IMR-90 (cell line): ENCODE results near the gene ZNF213. TPM values are rescaled to one million over a fixed set of nuclear protein-coding genes. Genes with fewer than 3 reads are reported as not detected.
A peak's percentile ranks its signal among the peaks of the same experiment; 100 is the strongest.
"Not testable (repeated sequence)": the region's sequence is repeated elsewhere in the genome, so short reads cannot be mapped to it uniquely, and the experiment has no call there.

Source experiments
- ATAC-seq: fragments of 200-7000 bp; cut with Tn5 transposase; 2 replicates; pipeline ENCODE4 v1.9.1; 2020; ENCODE audit warnings: low read depth, mild to moderate bottlenecking, moderate library complexity
- BruUV-seq: library from RNA; stranded (reverse); fragments of 400-500 nt; replicated peaks from 2 replicates; lab custom pipeline; 2021; lab: Mats Ljungman, UMichigan
- CTCF ChIA-PET: fragments of 300-600 bp; formaldehyde crosslinking; extraction: SDS; loops from one replicate; lab custom pipeline; 2021; ENCODE audit warnings: antibody characterized with exemption; lab: Yijun Ruan, JAX
- POLR2A ChIA-PET: fragments of 300-600 bp; sonication (Branson Sonifier 250); formaldehyde crosslinking; loops from one replicate; lab custom pipeline; 2022; ENCODE audit warnings: antibody characterized with exemption; ENCODE audit not compliant: unreplicated experiment; lab: Charles Lee
- DNase-seq: peaks from one replicate; pipeline ENCODE4 v3.0.0; 2013
- H2AFZ ChIP-seq: replicated peaks from 2 replicates; pipeline ENCODE3; 2013; ENCODE audit warnings: low read length, mild to moderate bottlenecking; ENCODE audit not compliant: poor library complexity
- H2AK5ac ChIP-seq: 2 replicates; pipeline ENCODE4 v1.6.1; 2013; ENCODE audit warnings: low read depth, low read length, inconsistent platforms
- H2AK9ac ChIP-seq: replicated peaks from 2 replicates; pipeline ENCODE3; 2013; ENCODE audit warnings: mild to moderate bottlenecking, low read depth, low read length, moderate library complexity; ENCODE audit not compliant: poor library complexity
- H2BK120ac ChIP-seq: 2 replicates; pipeline ENCODE4 v1.6.1; 2013; ENCODE audit warnings: low read depth, low read length, inconsistent platforms
- H2BK15ac ChIP-seq: 3 replicates; pipeline ENCODE4 v1.6.1; 2013; ENCODE audit warnings: low read depth, low read length, inconsistent platforms
- H2BK20ac ChIP-seq: 2 replicates; pipeline ENCODE4 v1.6.1; 2013; ENCODE audit warnings: low read depth, mild to moderate bottlenecking, inconsistent platforms, low read length, moderate library complexity
- H2BK5ac ChIP-seq: 2 replicates; pipeline ENCODE4 v1.6.1; 2013; ENCODE audit warnings: mild to moderate bottlenecking, low read depth, low read length, inconsistent platforms; ENCODE audit not compliant: poor library complexity, severe bottlenecking
- H3K14ac ChIP-seq: replicated peaks from 2 replicates; pipeline ENCODE4 v1.6.1; 2013; ENCODE audit warnings: low read depth, low read length, inconsistent platforms
- H3K18ac ChIP-seq: 2 replicates; pipeline ENCODE4 v1.6.1; 2013; ENCODE audit warnings: low read depth, low read length, control low read depth
- H3K23ac ChIP-seq: 2 replicates; pipeline ENCODE4 v1.6.1; 2013; ENCODE audit warnings: low read depth, low read length, inconsistent platforms
- H3K27ac ChIP-seq: 2 replicates; pipeline ENCODE4 v1.5.1; 2013; ENCODE audit warnings: mild to moderate bottlenecking, control low read depth, low read length; ENCODE audit not compliant: insufficient read depth
- H3K27me3 ChIP-seq: 2 replicates; pipeline ENCODE4 v1.6.1; 2013; ENCODE audit warnings: low read length; ENCODE audit not compliant: control insufficient read depth, insufficient read depth
- H3K36me3 ChIP-seq: 2 replicates; pipeline ENCODE4 v1.6.1; 2013; ENCODE audit warnings: low read length, mixed read lengths; ENCODE audit not compliant: control insufficient read depth, insufficient read depth
- H3K4ac ChIP-seq: 2 replicates; pipeline ENCODE4 v1.6.1; 2013; ENCODE audit warnings: low read depth, low read length, inconsistent platforms
- H3K4me1 ChIP-seq: 2 replicates; pipeline ENCODE4 v1.6.1; 2013; ENCODE audit warnings: low read length, mixed read lengths; ENCODE audit not compliant: control insufficient read depth, insufficient read depth
- H3K4me2 ChIP-seq: 2 replicates; pipeline ENCODE4 v1.6.1; 2013; ENCODE audit warnings: low read depth, mild to moderate bottlenecking, control low read depth, low read length, moderate library complexity
- H3K4me3 ChIP-seq: 2 replicates; pipeline ENCODE4 v1.5.1; 2013; ENCODE audit warnings: low read depth, mild to moderate bottlenecking, control low read depth, low read length, moderate library complexity; ENCODE audit not compliant: insufficient read depth
- H3K56ac ChIP-seq: 2 replicates; pipeline ENCODE4 v1.6.1; 2013; ENCODE audit warnings: low read length, inconsistent platforms; ENCODE audit not compliant: insufficient read depth; ENCODE audit errors: extremely low read depth
- H3K79me1 ChIP-seq, 2 experiments: 2 replicates each; pipeline ENCODE4 v1.6.1; 2013; ENCODE audit warnings: low read length in 2 of 2, inconsistent platforms in 1 of 2, low read depth in 1 of 2
- H3K9ac ChIP-seq: 2 replicates; pipeline ENCODE4 v1.6.1; 2013; ENCODE audit warnings: low read depth, low read length, control low read depth
- H3K9me1 ChIP-seq: 2 replicates; pipeline ENCODE4 v1.6.1; 2013; ENCODE audit warnings: low read length, inconsistent platforms; ENCODE audit not compliant: insufficient read depth
- H3K9me3 ChIP-seq: 2 replicates; pipeline ENCODE4 v1.6.1; 2013; ENCODE audit warnings: low read length; ENCODE audit not compliant: control insufficient read depth, insufficient read depth
- H4K20me1 ChIP-seq: 2 replicates; pipeline ENCODE4 v1.6.1; 2013; ENCODE audit warnings: low read length, inconsistent platforms; ENCODE audit not compliant: insufficient read depth
- H4K5ac ChIP-seq: 2 replicates; pipeline ENCODE4 v1.6.1; 2013; ENCODE audit warnings: mild to moderate bottlenecking, low read depth, low read length, control low read depth
- H4K8ac ChIP-seq, 2 experiments: 2 replicates each; pipeline ENCODE4 v1.6.1; 2013; ENCODE audit warnings: low read depth in 2 of 2, low read length in 2 of 2, control low read depth in 1 of 2, inconsistent platforms in 1 of 2
- H4K91ac ChIP-seq: 2 replicates; pipeline ENCODE4 v1.6.1; 2013; ENCODE audit warnings: low read depth, low read length, inconsistent platforms; ENCODE audit not compliant: insufficient read depth
- CTCF ChIP-seq: conservative IDR thresholded peaks from 2 replicates; pipeline ENCODE4 v1.5.1; 2012; ENCODE audit warnings: mild to moderate bottlenecking, low read depth, low read length, improper control_type of control experiment
- WGBS, 2 experiments: methylation state at CpG; one replicate each; pipeline versions ENCODE4 v1.1.5 to v1.1.7; 2013; ENCODE audit warnings: missing lambda C conversion rate in 2 of 2; ENCODE audit not compliant: insufficient read length in 1 of 2; ENCODE audit errors: extremely low coverage in 2 of 2; 5-methylcytosine and 5-hydroxymethylcytosine counted together
- dilution Hi-C: fragments of 300-500 bp; cut with HindIII; formaldehyde crosslinking; loops from one replicate; pipeline ENCODE4 v1.14.3; 2018; ENCODE audit warnings: low sequenced_read_pairs; ENCODE audit not compliant: unreplicated experiment
- in situ Hi-C: fragments of 300-500 bp; cut with MboI; formaldehyde crosslinking; loops from 3 replicates; pipeline ENCODE4 v1.14.3; 2019; ENCODE audit warnings: low sequenced_read_pairs, inconsistent platforms, mixed read lengths
- intact Hi-C: fragments of 100-400 bp; cut with micrococcal nuclease; formaldehyde crosslinking; loops from 2 replicates; pipeline ENCODE4 v1.10.0; 2022
- polyA plus RNA-seq, 3 experiments: library from polyadenylated mRNA; depleted of rRNA; stranded (reverse); fragments of >200 nt; gene quantifications; 2 replicates each; pipeline ENCODE4 v1.2.3, GENCODE V29; 2012; ENCODE audit warnings: low replicate concordance in 1 of 3
- total RNA-seq: library from RNA; depleted of rRNA; stranded (reverse); fragments of >200 nt; gene quantifications from 2 replicates; pipeline ENCODE4 v1.2.3, GENCODE V29; 2012

The ZNF213 gene
- total and polyA plus RNA-seq, 2 of the 4 experiments (the other 2 are of a cell fraction): 0.72 to 4.0 TPM

- TF ChIP-seq CTCF: no peak
Measured at GRCh38 chr16:3138823-3139426, 4.1 kb downstream of the ZNF213 start (continued).

GRCh38 chr16:3139561-3139960, 4.7 kb downstream of the ZNF213 start:
- peaks cover 21 to 23% of the 10 kb centered on the region in 2 experiments for H3K79me1 ChIP-seq
- H3K4me3 ChIP-seq, intact Hi-C loops, H4K20me1 ChIP-seq, H2BK15ac ChIP-seq, H3K9me3 ChIP-seq, in situ Hi-C loops, H3K56ac ChIP-seq, dilution Hi-C loops, H3K4me2 ChIP-seq, ATAC-seq, H3K27me3 ChIP-seq, H3K18ac ChIP-seq, H3K4me1 ChIP-seq, H3K9me1 ChIP-seq, H3K9ac ChIP-seq, BruUV-seq, H4K5ac ChIP-seq: not testable (repeated sequence)
- H3K4ac ChIP-seq: peak overlapping the region; percentile 65; the same call in 1 of the 2 replicates
- peaks cover 19% of the 10 kb centered on the region for H3K36me3 ChIP-seq
- peak overlapping the region; percentile 84; the same call in 1 of the 2 replicates for H2AK5ac ChIP-seq
- H2BK5ac ChIP-seq: peak overlapping the region; percentile 76
- DNase-seq: peak; percentile 45
- peak overlapping the region; percentile 2; the same call in 1 of the 2 replicates for H3K23ac ChIP-seq
- H2AK9ac ChIP-seq: peak overlapping the region; percentile 73
- peak overlapping the region; percentile 74 to 93 for H4K8ac ChIP-seq
- peak overlapping the region; percentile 68; the same call in 1 of the 2 replicates for H4K91ac ChIP-seq
- H2BK20ac ChIP-seq: peak overlapping the region; percentile 50; the same call in 1 of the 2 replicates
- peak overlapping the region; percentile 63; the same call in 1 of the 2 replicates for H3K14ac ChIP-seq
- H2BK120ac ChIP-seq: 0 out of 2 replicates have a peak overlapping the region, but pooled peaks have one; percentile 41
- ChIA-PET CTCF (interaction anchor here (1.1 kb wide), 1 partner anchor 10 kb away, joined by 3 read pairs; no protein-coding TSS in a partner anchor), POLR2A (interaction anchor here (0.6 kb wide), 1 partner anchor 94 kb away, joined by 3 read pairs; no protein-coding TSS in a partner anchor)
- WGBS, 2 experiments: 90% methylated on average over 2 of the region's 9 CpGs; no CpG with 5 or more reads in 1 of the 2 experiments
- peak overlapping the region; percentile 60 for H3K27ac ChIP-seq
- H2AFZ ChIP-seq: peak overlapping the region; percentile 39
